ENCODE results near the gene SERAC1.
A peak's percentile ranks its signal among the peaks of the same experiment; 100 is the strongest.
"Not testable (repeated sequence)": the region's sequence is repeated elsewhere in the genome, so short reads cannot be mapped to it uniquely, and the experiment has no call there.

The SERAC1 gene

DNA sequence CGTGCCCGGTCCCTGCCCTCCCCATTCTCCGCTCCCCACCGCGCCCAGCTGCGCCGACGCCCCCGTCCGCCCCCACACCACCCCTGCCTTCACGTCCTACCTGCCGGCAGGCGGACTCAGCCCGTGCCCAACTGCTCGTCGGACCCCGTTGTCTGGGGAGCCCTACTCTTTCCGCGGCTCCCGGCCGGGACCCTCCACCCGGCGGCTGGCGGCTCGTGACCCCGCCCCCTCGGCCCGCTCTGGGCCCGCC lies at the start of gene SERAC1:
Gene SERAC1, minus strand, starts transcription at position 223 of the 250 bp plus-strand sequence. CDS start 9,899 bp downstream, outside the sequence.
- DNase-seq = no peak

DNA sequence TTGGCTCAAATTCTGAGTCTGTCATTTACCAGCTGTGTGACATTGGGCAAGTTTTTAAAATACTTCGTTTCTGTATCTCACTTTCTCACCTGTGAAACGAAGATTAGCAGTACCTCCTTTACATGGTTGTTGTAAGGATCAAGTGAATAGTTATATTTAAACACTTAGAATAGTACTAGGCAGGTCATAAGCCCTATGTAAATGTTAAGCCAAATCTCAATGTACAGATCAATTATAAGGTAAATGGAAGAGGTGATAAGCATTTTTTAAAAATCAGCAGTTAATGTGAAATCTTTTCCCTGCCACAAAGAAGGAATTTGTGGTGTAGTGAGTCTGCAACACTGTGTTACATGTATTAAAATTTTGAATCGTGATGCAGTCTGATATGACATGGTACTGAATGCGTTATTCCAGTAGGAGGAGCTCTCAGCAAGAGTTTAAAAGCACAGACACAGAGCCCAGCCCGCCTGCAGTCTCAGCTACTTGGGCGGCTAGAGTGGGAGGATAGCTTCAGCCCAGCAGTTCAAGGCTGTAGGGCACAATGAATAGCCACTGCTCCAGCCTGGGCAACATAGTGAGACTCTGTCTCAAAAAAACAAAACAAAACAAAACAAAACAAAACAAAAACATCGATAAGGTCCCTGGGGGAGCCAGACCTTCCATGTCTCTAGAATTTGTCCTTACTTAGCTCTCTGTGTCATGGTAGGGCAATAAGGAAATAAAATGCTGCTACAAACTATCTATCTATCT lies 46.0 kb upstream of the SERAC1 start:
- peak; percentile 68 for DNase-seq

DNA sequence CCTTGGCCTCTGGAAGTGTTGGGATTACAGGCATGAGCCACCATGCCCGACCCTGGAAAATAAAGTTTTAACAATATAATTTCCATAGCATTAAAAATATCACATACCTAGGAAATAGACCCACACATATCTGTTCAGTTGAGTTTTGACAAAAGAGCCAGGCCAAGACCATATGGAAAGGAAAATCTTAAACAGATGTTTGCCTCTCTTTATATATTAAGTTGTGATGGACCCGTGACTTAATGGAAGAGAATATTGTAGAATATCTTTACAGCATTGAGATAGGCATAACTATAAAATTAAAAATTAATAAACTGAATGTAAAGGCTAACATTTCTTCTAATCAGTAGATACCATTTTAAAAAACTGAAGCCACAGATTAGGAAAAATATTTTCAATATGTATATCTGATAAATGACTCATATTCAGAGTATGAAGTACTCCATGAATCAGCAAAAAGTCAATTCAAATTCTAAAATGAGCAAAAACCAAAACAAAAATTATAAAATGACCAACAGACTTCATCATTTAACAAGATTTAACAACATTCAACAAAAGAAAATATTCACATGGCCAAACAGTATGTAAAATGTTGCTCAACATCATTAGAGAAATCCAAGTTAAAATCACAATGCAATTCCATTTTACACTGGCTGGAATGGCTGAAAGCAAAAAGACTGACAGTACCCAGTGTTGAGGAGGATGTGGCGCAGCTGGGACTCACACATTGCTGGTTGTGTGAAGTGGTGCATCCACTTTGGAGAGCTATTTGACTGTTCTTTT lies 43.4 kb upstream of the SERAC1 start:
- no peak for DNase-seq

DNA sequence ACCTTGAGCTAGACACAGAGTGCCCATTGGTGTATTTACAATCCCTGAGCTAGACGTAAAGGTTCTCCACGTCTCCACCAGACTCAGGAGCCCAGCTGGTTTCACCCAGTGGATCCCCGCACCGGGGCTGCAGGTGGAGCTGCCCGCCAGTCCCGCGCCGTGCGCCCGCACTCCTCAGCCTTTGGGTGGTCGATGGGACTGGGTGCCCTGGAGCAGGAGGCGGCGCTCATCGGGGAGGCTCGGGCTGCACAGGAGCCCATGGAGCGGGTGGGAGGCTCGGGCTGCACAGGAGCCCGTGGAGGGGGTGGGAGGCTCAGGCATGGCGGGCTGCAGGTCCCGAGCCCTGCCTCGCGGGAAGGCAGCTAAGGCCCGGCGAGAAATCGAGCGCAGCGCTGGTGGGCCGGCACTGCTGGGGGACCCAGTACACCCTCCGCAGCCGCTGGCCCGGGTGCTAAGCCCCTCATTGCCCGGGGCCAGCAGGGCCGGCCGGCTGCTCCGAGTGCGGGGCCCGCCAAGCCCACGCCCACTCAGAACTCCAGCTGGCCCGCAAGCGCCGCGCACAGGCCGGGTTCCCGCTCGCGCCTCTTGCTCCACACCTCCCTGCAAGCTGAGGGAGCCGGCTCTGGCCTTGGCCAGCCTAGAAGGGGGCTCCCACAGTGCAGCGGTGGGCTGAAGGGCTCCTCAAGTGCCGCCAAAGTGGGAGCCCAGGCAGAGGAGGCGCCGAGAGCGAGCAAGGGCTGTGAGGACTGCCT lies 41.7 kb upstream of the SERAC1 start:
- DNase-seq = not testable (repeated sequence)

DNA sequence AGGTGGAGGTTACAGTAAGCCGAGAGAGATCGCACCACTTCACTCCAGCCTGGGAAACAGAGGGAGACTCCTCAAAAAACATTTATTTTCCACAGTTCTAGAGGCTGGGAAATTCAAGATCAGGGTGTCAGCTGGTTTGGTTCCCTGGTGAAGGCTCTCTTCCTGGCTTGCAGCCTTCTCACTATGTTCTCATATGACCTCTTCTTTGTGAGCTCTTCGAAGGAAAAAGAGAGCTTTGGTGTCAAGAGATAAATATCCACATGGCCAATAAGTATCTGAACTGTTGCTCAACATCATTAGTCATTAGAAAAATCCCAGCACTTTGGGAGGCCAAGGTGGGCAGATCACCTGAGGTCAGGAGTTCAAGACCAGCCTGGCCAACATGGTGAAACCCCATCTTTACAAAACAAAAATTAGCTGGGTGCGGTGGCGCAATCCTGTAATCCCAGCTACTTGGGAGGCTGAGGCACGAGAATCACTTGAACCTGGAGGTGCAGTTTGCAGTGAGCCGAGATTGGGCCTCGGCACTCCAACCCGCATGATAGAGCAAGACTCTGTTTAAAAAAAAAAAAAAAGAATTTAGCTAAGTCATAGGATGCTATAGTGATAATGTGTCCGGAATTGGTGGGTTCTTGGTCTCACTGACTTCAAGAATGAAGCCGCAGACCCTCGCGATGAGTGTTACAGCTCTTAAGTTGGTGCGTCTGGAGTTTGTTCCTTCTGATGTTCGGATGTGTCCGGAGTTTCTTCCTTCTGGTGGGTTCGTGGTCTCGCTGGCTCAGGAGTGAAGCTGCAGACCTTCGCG lies 40.4 kb upstream of the SERAC1 start:
- DNase-seq = not testable (repeated sequence)

DNA sequence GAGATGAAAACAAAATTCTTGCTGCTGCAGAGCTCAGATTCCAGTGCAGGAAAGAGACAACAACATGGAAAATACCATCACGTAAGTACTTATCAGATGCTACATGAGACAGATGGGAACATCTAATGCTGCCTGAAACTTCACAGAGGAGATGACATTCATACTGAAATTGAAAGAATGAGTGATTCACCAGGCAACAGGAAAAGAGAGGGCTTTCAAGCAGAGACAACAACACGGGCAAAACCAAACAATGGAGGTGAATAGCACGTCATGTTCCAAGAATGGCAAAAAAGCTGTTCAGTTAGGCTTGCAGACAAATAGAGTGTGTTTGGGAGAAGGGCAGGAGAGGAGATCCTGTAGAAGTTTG lies 39.3 kb upstream of the SERAC1 start:
- DNase-seq = no peak

DNA sequence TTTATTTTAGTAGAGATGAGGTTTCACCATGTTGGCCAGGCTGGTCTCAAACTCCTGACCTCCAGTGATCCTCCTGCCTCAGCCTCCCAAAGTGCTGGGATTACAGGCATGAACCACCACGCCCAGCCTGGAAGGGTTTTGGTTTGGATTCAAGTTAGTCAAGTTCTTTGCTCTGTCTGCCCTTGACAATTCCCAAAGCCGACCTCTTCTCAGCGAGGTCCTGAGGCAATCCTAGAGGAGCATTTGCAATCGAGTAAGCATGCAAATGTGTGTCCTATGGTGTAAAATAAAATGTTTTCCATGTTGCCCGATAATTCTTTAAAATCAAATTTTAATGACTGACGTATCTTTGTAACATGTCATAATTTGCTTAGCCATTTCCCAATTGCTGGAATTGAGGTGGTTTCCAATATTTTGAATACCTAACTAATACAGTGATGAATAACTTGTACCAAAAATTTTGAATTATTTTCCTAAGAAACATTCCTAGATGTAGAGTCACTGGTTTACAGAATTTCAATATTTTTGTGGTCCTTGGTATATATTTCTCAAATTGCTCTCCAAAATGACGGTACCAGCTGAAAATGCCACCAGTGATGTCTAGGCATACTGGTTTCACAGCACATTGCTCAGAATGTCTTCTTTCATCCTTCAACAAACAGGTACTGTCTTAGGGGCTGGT lies 38.8 kb upstream of the SERAC1 start:
- no peak for DNase-seq

DNA sequence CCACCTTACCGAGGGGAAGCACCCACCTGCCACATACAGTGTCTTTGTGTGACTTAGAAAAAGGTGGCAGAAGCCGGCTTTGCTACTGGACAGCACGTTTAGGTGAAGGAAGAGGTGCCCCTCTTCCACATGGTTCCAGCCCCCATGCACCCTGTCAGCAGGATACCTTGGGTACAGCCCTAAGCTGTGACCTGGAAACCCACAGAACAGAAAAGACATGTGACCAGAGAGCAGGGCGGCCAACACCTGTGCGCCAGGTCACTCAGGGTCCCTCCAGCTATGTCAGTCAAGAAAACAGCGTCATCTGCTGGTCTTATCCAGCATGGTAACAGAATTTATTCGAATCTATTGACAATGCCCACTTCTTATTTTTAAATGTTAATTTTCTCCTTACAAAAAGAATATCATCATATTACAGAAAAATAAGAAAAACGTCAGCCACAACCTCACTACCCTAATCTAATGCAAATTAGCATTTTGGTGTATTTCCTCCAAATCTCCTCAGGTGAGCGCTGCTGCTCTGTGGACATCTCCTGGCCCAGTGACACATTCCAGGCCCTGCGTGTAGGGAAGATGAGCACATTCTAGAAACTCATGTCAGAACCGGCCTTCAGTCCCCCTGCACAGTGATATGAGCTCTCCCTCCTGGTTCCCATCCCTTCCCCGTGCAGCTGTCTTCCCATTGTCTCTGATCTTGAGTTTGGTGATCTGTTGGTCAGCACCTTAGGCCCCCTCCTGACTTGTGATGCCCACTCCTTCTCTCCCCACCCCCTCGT lies 37.3 kb upstream of the SERAC1 start:
- DNase-seq = no peak

DNA sequence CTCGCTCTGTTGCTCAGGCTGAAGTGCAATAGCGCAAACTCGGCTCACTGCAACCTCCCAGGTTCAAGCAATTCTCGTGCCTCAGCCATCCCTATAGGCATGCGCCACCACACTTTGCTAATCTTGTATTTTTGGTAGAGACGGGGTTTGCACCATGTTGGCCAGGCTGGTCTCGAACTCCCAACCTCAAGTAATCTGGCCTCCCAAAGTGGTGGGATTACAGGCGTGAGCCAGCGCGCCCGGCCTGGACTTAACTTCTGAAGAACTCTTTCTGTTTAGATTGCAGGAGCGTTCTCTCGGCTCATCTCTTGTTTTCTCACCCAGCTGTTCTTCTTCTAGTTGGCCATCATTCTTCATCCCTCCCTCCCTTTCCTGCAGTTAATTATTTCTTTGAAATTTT lies 30.4 kb upstream of the SERAC1 start:
- DNase-seq = no peak

DNA sequence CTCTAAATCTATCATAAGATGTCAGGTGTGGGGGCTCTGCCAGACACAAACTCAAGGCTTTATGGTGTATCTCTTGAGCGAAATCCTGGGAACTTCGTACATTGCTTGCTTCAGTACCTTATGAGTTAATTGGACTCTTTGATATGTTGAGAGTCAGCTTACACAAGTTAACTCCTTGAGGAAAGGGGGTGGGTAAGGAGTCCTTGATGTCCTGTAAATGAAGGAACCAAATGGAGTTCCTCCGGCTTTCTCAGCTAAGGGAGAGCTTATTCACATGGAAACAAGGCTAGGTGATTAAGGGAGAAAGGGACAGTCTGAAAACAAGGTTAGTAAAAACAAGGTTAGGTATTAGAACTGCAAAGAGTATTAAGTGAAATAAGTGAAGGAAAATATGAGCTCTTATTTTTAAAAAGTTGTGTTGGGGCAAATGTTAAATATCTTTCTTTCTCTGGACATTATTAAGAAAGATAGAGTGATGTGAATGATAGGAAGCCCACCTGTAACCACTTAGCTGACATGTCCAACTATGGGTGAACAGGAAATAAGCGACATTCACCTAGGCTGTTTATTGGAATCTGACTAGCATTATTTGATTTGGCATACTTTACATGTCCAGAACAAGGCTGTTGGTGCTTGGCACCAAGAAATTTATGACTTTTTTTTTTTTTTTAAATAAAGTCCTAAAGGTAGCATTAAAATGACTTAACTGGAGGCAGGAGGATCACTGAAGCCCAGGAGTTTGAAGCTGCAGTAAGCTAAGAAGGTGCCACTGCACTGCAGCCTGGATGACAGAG lies 26.6 kb upstream of the SERAC1 start:
- DNase-seq = no peak

DNA sequence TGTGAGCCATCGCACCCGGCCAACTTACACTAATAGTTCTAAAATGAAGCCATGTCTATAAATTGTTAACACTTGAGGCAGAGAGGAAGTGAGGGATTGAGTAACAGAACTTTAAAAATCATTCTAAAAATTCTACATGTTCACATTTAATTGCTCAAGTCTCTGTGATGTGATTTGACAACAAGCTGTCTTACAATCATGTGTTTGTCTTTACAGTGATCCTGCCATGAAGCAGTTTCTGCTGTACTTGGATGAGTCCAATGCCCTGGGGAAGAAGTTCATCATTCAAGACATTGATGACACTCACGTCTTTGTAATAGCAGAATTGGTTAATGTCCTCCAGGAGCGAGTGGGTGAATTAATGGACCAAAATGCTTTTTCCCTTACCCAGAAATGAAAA lies 23.7 kb upstream of the SERAC1 start:
- DNase-seq = no peak

DNA sequence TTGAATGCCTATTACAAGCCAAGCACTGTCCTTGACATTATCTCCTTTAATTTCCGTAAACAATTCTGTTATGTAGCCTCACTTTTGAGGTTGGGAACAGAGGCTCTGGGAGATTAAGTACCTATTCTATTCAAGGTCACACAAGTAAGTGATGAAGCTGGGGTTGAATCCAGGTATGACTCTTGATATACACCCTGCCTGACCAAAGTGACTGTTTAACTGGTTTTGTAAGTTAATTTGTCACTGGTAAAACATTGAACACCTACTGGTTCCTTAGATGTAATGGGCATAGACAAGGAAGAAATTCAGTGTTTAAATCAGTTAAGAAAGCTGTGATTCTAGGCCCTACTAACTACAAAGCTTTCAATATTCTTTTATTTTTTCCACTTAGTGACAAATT lies 23.0 kb upstream of the SERAC1 start:
- no peak for DNase-seq

DNA sequence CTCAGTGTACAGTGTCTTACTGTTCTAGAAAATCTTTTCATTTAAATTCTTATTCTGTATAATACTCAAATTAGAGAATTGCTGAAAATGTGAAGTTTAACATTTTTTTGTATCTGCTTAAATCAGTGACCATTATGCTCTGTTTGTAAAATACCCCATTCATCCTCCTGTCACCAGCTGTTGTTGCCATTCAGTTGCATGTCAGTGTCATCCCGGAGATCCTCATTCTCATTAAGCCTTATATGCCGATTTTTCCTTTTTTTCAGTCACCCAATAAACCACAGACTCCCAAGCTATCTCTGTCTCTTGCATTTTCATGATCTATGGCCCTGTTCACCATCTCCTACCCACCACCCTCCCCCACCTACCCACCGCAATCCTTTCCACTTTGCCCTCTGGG lies 20.5 kb upstream of the SERAC1 start:
- DNase-seq = no peak

DNA sequence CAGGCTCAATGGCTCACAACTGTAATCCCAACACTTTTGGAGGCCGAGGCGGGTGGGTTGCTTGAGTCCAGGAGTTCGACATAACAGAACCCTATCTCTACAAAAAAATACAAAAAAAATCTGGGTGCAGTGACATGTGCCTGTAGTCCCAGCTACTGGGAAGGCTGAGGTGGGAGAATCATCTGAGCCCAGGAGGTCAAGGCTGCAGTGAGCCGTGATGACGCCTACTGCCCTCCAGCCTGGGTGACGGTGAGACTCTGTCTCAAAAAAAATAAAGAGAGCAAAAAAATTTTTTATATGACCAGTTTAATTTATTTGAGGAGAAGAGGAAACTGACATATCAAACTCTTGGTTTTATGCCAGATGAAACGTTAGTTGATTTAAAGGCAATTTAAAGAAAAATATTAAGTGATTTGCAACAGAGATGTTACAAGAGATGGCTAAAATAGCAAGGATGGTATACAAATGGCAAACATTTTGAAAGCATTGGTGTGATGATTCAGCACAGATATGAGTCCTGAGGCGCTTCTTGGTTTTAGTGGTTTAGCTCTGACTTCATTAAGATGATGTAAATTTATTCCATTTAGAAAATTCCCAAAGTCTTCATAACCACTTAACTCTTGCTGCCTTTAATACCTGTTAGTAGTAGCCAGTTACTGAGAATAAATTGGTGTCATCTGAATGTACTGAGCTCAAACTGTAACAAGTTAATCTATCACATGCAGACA lies 17.8 kb upstream of the SERAC1 start:
- no peak for DNase-seq

DNA sequence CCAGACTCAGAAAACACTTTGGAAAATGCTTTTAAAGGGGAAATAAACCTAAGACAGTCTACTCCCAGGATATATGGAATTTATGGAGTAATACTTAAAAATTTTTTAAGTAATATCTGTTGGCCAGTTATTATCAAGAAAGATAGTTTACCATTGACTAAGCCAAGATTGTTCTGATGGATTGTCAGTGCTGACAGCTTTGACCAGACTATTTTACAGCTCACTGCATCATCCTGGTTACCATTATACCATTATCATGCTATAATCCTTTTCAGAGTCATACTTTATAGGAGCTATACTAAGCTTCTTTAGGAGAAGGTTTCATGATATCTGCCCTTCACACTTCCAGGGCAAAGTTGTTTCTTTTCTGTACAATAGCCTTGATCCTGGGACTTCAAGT lies 16.5 kb upstream of the SERAC1 start:
- no peak for DNase-seq

DNA sequence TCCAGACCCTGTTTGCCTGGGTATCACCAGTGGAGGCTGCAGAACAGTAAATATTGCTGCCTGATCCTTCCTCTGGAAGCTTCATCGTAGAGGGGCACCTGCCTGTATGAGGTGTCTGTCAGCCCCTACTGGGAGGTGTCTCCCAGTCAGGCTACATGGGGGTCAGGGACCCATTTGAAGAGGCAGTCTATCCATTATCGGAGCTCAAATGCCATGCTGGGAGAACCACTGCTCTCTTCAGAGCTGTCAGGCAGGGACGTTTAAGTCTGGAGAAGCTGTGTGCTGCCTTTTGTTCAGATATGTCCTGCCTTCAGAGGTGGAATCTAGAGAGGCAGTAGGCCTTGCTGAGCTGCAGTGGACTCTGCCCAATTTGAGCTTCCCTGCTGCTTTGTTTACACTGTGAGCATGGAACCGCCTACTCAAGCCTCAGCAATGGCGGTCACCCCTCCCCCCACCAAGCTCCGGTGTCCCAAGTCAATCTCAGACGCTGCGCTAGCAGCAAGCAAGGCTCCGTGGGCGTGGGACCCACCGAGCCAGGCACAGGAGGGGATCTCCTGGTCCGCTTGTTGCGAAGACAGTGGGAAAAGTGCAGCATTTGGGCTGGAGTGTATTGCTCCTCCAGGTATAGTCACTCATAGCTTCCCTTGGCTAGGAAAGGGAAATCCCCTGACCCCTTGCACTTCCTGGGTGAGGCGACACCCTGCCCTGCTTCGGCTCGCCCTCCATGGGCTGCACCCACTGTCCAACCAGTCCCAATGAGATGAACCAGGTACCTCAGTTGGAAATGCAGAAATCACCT lies 15.3 kb upstream of the SERAC1 start:
- not testable (repeated sequence) for DNase-seq

DNA sequence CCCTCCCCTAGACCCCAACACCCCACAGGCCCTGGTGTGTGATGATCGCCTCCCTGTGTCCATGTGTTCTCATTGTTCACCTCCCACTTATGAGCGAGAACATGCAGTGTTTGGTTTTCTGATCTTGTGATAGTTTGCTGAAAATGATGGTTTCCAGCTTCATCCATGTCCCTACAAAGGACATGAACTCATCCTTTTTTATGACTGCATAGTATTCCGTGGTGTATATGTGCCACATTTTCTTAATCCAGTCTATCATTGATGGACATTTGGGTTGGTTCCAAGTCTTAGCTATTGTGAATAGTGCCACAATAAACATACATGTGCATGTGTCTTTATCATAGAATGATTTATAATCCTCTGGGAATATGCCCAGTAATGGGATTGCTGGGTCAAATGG lies 9.7 kb upstream of the SERAC1 start:
- DNase-seq = not testable (repeated sequence)

DNA sequence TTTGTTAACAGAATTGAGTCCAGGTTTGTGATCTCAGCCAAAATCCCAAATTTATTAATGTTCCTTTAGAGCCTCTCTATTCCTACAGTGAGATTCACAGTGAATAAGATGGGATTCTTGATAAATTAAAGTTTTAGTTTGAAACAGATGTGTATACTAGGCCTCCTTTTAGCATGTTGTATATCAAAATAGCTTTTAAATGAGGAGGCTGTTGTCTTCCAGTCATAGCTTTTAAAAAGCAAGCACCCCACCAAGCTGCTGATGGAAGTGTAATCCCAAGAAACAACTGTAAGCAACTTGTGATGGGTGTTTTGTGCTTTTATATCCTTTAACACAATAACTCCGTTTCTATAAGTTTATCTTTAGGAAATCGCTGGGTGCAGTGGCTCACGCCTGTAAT lies 7.0 kb upstream of the SERAC1 start:
- DNase-seq = no peak

DNA sequence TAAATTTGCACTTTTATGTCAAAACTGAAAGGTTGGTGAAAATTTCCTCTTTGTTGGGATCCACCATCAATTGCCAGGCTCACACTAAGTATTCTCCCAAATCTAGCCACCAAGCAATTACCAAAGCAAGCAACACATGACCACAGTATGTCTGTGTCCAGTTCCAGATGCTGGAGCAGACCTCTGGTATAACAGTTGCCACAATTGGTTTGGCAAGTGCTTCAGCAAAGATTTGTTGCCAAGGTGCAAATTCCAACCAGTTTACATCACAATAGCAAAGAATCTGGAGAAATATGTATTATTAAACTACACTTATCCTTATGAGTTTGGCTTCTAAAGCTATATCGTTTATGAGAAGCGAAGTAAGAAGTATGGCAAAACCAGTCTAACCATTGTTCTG lies 6.5 kb upstream of the SERAC1 start:
- DNase-seq = no peak
